B cell (primary cell): Measurements from ENCODE around the gene PNPLA5. TPM values are rescaled to one million over a fixed set of nuclear protein-coding genes. Genes with fewer than 3 reads are reported as not detected.

ENCODE experiments used
- ATAC-seq: fragments of 200-7000 bp; cut with Tn5 transposase; one replicate; pipeline ENCODE4 v1.10.0; 2021; ENCODE audit warnings: low read depth, mild to moderate bottlenecking, moderate number of reproducible peaks, moderate library complexity
- CTCF ChIA-PET: fragments of 350-600 bp; sonication (Branson Sonifier 250); formaldehyde crosslinking; loops from one replicate; lab custom pipeline; 2021; ENCODE audit warnings: antibody characterized with exemption, inconsistent platforms; lab: Charles Lee
- POLR2A ChIA-PET: fragments of 350-600 bp; sonication (Branson Sonifier 250); formaldehyde crosslinking; loops from one replicate; lab custom pipeline; 2021; ENCODE audit warnings: antibody characterized with exemption; lab: Charles Lee
- DNase-seq: peaks from one replicate; pipeline ENCODE4 v3.0.0; 2013
- H2AFZ ChIP-seq: 2 replicates; pipeline ENCODE4 v1.6.1; 2012; ENCODE audit warnings: mild to moderate bottlenecking, low read depth, low read length; ENCODE audit not compliant: insufficient read depth, poor library complexity, severe bottlenecking
- H3K27ac ChIP-seq, 2 donors: 1 replicate in 1 of 2; 2 replicates in 1 of 2; pipeline ENCODE4 v1.5.1; 2012 to 2013; ENCODE audit warnings: low read length in 2 of 2, mild to moderate bottlenecking in 2 of 2, moderate library complexity in 1 of 2
- H3K27me3 ChIP-seq, 4 experiments: fragments of 200-600 bp in 1 of 4; sonication (generic) in 1 of 4; replicated peaks in 1 of 4; 1 replicate in 2 of 4; 2 replicates in 2 of 4; pipeline versions ENCODE4 v1.6.1 to v1.7.0; 2013 to 2016; ENCODE audit warnings: low read length in 3 of 4, mild to moderate bottlenecking in 2 of 4, mixed read lengths in 1 of 4, moderate library complexity in 1 of 4; ENCODE audit not compliant: insufficient read depth in 4 of 4, control insufficient read depth in 3 of 4; ENCODE audit errors: control extremely low read depth in 1 of 4
- H3K36me3 ChIP-seq, 2 experiments: replicated peaks in 1 of 2; 1 replicate in 1 of 2; 2 replicates in 1 of 2; pipeline versions ENCODE4 v1.6.1 to v1.7.1; 2013; ENCODE audit warnings: low read length in 1 of 2; ENCODE audit not compliant: insufficient read depth in 2 of 2, control insufficient read depth in 1 of 2; ENCODE audit errors: control extremely low read depth in 1 of 2, extremely low read depth in 1 of 2
- H3K4me1 ChIP-seq, 2 donors: fragments of 200-600 bp in 1 of 2; sonication (generic) in 1 of 2; 1 replicate in 1 of 2; 2 replicates in 1 of 2; pipeline versions ENCODE4 v1.5.1 to v1.6.1; 2013 to 2017; ENCODE audit warnings: low read length in 2 of 2; ENCODE audit not compliant: control insufficient read depth in 2 of 2, insufficient read depth in 2 of 2
- H3K4me2 ChIP-seq: replicated peaks from 2 replicates; pipeline ENCODE3; 2012; ENCODE audit warnings: mild to moderate bottlenecking, low read depth, low read length; ENCODE audit not compliant: poor library complexity, severe bottlenecking
- H3K4me3 ChIP-seq, 5 experiments: fragments of 200-600 bp in 1 of 5; sonication (generic) in 1 of 5; 1 replicate in 3 of 5; 2 replicates in 2 of 5; pipeline versions ENCODE4 v1.5.1 to v1.7.0; 2011 to 2016; ENCODE audit warnings: low read length in 4 of 5, mild to moderate bottlenecking in 4 of 5, low read depth in 2 of 5, control low read depth in 1 of 5, moderate library complexity in 1 of 5; ENCODE audit not compliant: insufficient read depth in 1 of 5; ENCODE audit errors: control extremely low read depth in 1 of 5, extremely low read depth in 1 of 5
- H3K79me2 ChIP-seq: fragments of 200-600 bp; sonication (generic); one replicate; pipeline ENCODE4 v1.6.0; 2016; ENCODE audit warnings: low read length; ENCODE audit not compliant: control insufficient read depth, insufficient read depth
- H3K9ac ChIP-seq: fragments of 200-600 bp; sonication (generic); 2 replicates; pipeline ENCODE4 v1.6.1; 2017; ENCODE audit warnings: mild to moderate bottlenecking, low read length, moderate library complexity
- H3K9me3 ChIP-seq, 3 donors: one replicate each; pipeline versions ENCODE4 v1.6.1 to v1.7.1; 2013; ENCODE audit warnings: low read length in 2 of 3; ENCODE audit not compliant: control insufficient read depth in 2 of 3, insufficient read depth in 1 of 3; ENCODE audit errors: control extremely low read depth in 1 of 3
- H4K20me1 ChIP-seq: 2 replicates; pipeline ENCODE4 v1.6.0; 2012; ENCODE audit warnings: mild to moderate bottlenecking, low read length; ENCODE audit not compliant: insufficient read depth, control insufficient read depth, poor library complexity, severe bottlenecking
- H3K27ac Mint-ChIP-seq: one replicate; pipeline ENCODE4 v1.8.0; 2021; ENCODE audit warnings: mixed read lengths
- H3K27me3 Mint-ChIP-seq: one replicate; pipeline ENCODE4 v1.8.0; 2021; ENCODE audit warnings: mixed read lengths
- H3K4me1 Mint-ChIP-seq: one replicate; pipeline ENCODE4 v1.8.0; 2021; ENCODE audit warnings: mixed read lengths
- H3K4me3 Mint-ChIP-seq: one replicate; pipeline ENCODE4 v1.8.0; 2021; ENCODE audit warnings: mixed read lengths
- H3K9me3 Mint-ChIP-seq: one replicate; pipeline ENCODE4 v1.8.0; 2022; ENCODE audit warnings: mixed read lengths; ENCODE audit not compliant: insufficient read depth
- CTCF ChIP-seq: fragments of 200-600 bp; IDR thresholded peaks from one replicate; pipeline ENCODE4 v1.8.0; 2022; ENCODE audit warnings: antibody characterized with exemption, mild to moderate bottlenecking
- EZH2 ChIP-seq: IDR thresholded peaks from 2 replicates; pipeline ENCODE4 v1.6.1; 2012; ENCODE audit warnings: borderline replicate concordance, low read depth, mild to moderate bottlenecking, moderate library complexity, low read length; ENCODE audit not compliant: insufficient read depth, poor library complexity, severe bottlenecking
- WGBS: methylation state at CpG from one replicate; pipeline ENCODE4 v1.1.5; 2013; ENCODE audit warnings: missing lambda C conversion rate; ENCODE audit not compliant: insufficient coverage; 5-methylcytosine and 5-hydroxymethylcytosine counted together
- intact Hi-C: fragments of 100-400 bp; cut with micrococcal nuclease; formaldehyde crosslinking; loops from one replicate; pipeline ENCODE4 v1.10.0; 2022
- polyA plus RNA-seq: library from polyadenylated mRNA; depleted of rRNA; stranded (reverse); fragments of >200 nt; gene quantifications from 2 replicates; pipeline ENCODE4 v1.2.3, GENCODE V29; 2012
- total RNA-seq, 2 donors: library from RNA; stranded (reverse); fragments of 120-200 nt in 1 of 2; gene quantifications; 1 replicate in 1 of 2; 2 replicates in 1 of 2; pipeline versions ENCODE4 v1.2.3 to v1.2.4, GENCODE V29; 2013 to 2022

Gene PNPLA5
- total and polyA plus RNA-seq, 2 donors (not counting 1 experiment from before 2014, with no cell fraction given), result not detected

GRCh38 chr22:43882122-43882767 lies 9.6 kb downstream of the PNPLA5 start:
- Histone ChIP-seq H4K20me1 (no peaks in the 10 kb centered on the region), H3K27ac (no peak overlapping the region), H3K4me3 (no peak overlapping the region), H3K4me2 (no peak overlapping the region), H2AFZ (no peak overlapping the region), H3K79me2 (no peaks in the 10 kb centered on the region), H3K27me3 (peaks cover 0 to 5% (median 0%) of the 10 kb centered on the region in 4 experiments), H3K36me3 (no peaks in the 10 kb centered on the region), H3K9me3 (peaks cover 0 to 3% (median 0%) of the 10 kb centered on the region in 3 donors), H3K4me1 (peaks cover 0 to 5% of the 10 kb centered on the region in 2 donors), H3K9ac (no peak overlapping the region)
- Mint-ChIP-seq H3K4me1 (peaks cover 4% of the 10 kb centered on the region), H3K4me3 (no peak overlapping the region), H3K27ac (no peak overlapping the region), H3K9me3 (no peaks in the 10 kb centered on the region), H3K27me3 (peaks cover 32% of the 10 kb centered on the region)
- CTCF ChIA-PET, result interaction anchor here (1.0 to 1.4 kb wide), 4 partner anchors 10 to 204 kb away, joined by 3 to 10 read pairs (median 3); partner anchors contain the start of gene PNPLA5
- WGBS, result 85% methylated on average over 8 of the region's 9 CpGs
- ATAC-seq (no peak), DNase-seq (no peak)
- TF ChIP-seq EZH2 (no peak), CTCF (no peak)
- intact Hi-C loops, result loop anchor here (2.0 kb wide), 1 partner anchor 745 kb away; no protein-coding TSS in a partner anchor
- POLR2A ChIA-PET, result no interaction called here
